Suprapubic skin (tissue), 4 donors: ENCODE results near the gene HMGCS2. TPM values are rescaled to one million over a fixed set of nuclear protein-coding genes. Genes with fewer than 3 reads are reported as not detected.

Experiments
- DNase-seq, 2 donors: peaks; one replicate each; pipeline ENCODE4 v3.0.0-alpha.2; 2019; ENCODE audit warnings: low spot score in 2 of 2
- H3K27ac ChIP-seq: fragments of 200-600 bp; sonication (generic); one replicate; pipeline ENCODE4 v1.5.1; 2019
- H3K27me3 ChIP-seq: fragments of 200-600 bp; sonication (generic); one replicate; pipeline ENCODE4 v1.5.1; 2019
- H3K36me3 ChIP-seq: fragments of 200-600 bp; sonication (generic); one replicate; pipeline ENCODE4 v1.5.1; 2019
- H3K4me1 ChIP-seq: fragments of 200-600 bp; sonication (generic); one replicate; pipeline ENCODE4 v1.5.1; 2019
- H3K4me3 ChIP-seq: fragments of 200-600 bp; sonication (generic); one replicate; pipeline ENCODE4 v1.5.1; 2019; ENCODE audit warnings: mild to moderate bottlenecking
- H3K9me3 ChIP-seq: fragments of 200-600 bp; sonication (generic); one replicate; pipeline ENCODE4 v1.5.1; 2019
- CTCF ChIP-seq, 2 donors: fragments of 200-600 bp in 1 of 2; fragments of 450-650 bp in 1 of 2; sonication (generic) in 1 of 2; IDR thresholded peaks; one replicate each; pipeline ENCODE4 v1.5.1; 2016 to 2019; ENCODE audit warnings: antibody characterized with exemption in 2 of 2, mild to moderate bottlenecking in 1 of 2, moderate library complexity in 1 of 2
- EP300 ChIP-seq: sonication (generic); formaldehyde crosslinking; IDR thresholded peaks from one replicate; pipeline ENCODE4 v1.6.1; 2017; ENCODE audit warnings: antibody characterized with exemption
- POLR2A ChIP-seq, 2 donors: fragments of 450-650 bp; IDR thresholded peaks; one replicate each; pipeline ENCODE4 v1.6.1; 2017; ENCODE audit warnings: antibody characterized with exemption in 2 of 2, mild to moderate bottlenecking in 2 of 2, moderate library complexity in 2 of 2
- POLR2AphosphoS5 ChIP-seq, 3 donors: sonication (generic); formaldehyde crosslinking; IDR thresholded peaks; one replicate each; pipeline ENCODE4 v1.6.1; 2017; ENCODE audit warnings: antibody characterized with exemption in 3 of 3
- WGBS: methylation state at CpG from one replicate; pipeline ENCODE4 v1.1.5; 2018; 5-methylcytosine and 5-hydroxymethylcytosine counted together
- total RNA-seq, 4 donors: library from RNA; depleted of rRNA; stranded (reverse); fragments of >200 nt; gene quantifications; one replicate each; pipeline ENCODE4 v1.1.0, GENCODE V29; 2016

The HMGCS2 gene
- total RNA-seq, 4 donors from 2014 or later, result 20.9 to 389 (median 33.5) TPM

DNA sequence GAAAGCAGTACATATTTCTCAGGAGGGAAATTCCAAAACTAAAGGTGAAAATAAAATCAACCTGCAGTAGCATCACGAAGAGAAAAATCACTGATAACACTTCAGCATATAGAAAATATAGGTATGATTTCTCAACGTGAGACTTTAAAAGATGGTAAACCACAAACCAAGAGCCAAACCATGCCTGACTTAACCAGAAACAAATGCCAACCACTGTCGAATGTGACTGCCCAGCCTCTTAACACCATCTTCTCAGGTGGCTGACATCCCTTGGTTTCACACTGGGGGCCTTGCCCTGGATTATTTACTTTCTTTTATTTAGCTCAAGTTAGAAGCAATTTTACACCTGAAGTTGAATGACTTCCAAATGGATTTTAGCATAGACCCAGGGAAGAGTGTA lies 10.1 kb downstream of the HMGCS2 start:
- Histone ChIP-seq H3K27ac (no peak overlapping the region), H3K36me3 (no peaks in the 10 kb centered on the region), H3K27me3 (no peaks in the 10 kb centered on the region), H3K4me1 (peaks cover 11% of the 10 kb centered on the region), H3K4me3 (no peak overlapping the region), H3K9me3 (no peaks in the 10 kb centered on the region)
- TF ChIP-seq EP300, result no peak
- no peak for TF ChIP-seq POLR2AphosphoS5 (IDR thresholded peaks at IDR 0.05)
- TF ChIP-seq CTCF (IDR thresholded peaks at IDR 0.05), result no peak
- no peak for TF ChIP-seq POLR2A (IDR thresholded peaks at IDR 0.05)
- no peak for DNase-seq
- 54% methylated on average over 3 of the region's 3 CpGs for WGBS

- Histone ChIP-seq H3K4me3 (no peak overlapping the region), H3K36me3 (no peaks in the 10 kb centered on the region), H3K27ac (no peak overlapping the region), H3K4me1 (peaks cover 11% of the 10 kb centered on the region), H3K27me3 (no peaks in the 10 kb centered on the region), H3K9me3 (no peaks in the 10 kb centered on the region)
- DNase-seq, result no peak
- 71% methylated on average over 4 of the region's 4 CpGs for WGBS
- TF ChIP-seq EP300, result no peak
- no peak for TF ChIP-seq POLR2A (IDR thresholded peaks at IDR 0.05)
- no peak for TF ChIP-seq POLR2AphosphoS5 (IDR thresholded peaks at IDR 0.05)
- TF ChIP-seq CTCF (IDR thresholded peaks at IDR 0.05), result no peak
Observed at GRCh38 chr1:119752592-119752991, 16.1 kb downstream of the HMGCS2 start.

DNA sequence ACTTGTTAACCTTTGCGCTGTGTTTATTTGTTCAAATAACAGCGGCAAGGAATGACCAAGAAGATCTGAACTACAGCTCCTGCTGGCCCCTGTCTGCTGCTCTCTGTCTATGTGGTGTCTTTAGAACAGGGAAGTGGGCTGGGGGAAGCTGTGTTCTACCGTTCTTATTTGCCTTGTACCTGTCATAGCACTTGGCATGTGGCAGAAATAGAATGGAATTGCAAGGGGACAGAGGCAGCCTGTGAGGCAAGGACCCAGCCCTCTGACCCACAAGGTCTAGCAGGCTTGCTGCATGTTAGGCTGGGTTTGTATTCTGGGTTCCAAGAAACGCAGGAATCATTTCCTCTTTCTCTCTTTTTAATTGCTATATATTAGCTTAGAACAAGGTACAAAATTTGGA lies 20.7 kb downstream of the HMGCS2 start:
- DNase-seq, result no peak
- Histone ChIP-seq H3K27me3 (no peaks in the 10 kb centered on the region), H3K4me3 (no peak overlapping the region), H3K9me3 (no peaks in the 10 kb centered on the region), H3K4me1 (peaks cover 30% of the 10 kb centered on the region), H3K36me3 (no peaks in the 10 kb centered on the region), H3K27ac (no peak overlapping the region)
- WGBS, result 72% methylated on average over 4 of the region's 4 CpGs
- TF ChIP-seq POLR2A (IDR thresholded peaks at IDR 0.05), result no peak
- no peak for TF ChIP-seq EP300
- TF ChIP-seq POLR2AphosphoS5 (IDR thresholded peaks at IDR 0.05), result no peak
- no peak for TF ChIP-seq CTCF (IDR thresholded peaks at IDR 0.05)

DNA sequence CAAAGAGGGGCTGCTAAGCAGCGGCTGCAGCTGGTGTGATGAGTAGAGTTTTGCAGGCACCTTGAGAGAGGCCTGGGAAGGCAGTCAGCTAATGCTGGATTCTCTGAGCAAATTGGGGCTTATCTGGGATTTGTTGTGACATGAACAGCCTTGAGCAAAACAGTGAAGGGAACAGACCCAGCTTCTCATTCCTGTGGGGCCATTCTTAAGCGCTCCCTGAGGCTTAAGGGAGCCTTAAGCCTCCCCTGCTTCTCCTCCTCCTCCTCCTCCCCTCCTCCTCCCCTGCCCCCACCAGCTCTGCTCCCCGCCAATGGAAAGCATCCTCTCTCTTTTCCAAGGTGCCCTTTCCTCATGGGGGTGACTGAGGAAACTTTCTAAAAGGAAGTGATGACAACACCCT lies 21.3 kb downstream of the HMGCS2 start:
- no peak for TF ChIP-seq POLR2AphosphoS5 (IDR thresholded peaks at IDR 0.05)
- H3K9me3 ChIP-seq, result no peaks in the 10 kb centered on the region
- no peaks in the 10 kb centered on the region for H3K36me3 ChIP-seq
- no peak overlapping the region for H3K4me3 ChIP-seq
- H3K4me1 ChIP-seq, result peaks cover 36% of the 10 kb centered on the region
- no peaks in the 10 kb centered on the region for H3K27me3 ChIP-seq
- DNase-seq, result no peak
- no peak overlapping the region for H3K27ac ChIP-seq
- WGBS, result 46% methylated on average over 3 of the region's 3 CpGs

DNA sequence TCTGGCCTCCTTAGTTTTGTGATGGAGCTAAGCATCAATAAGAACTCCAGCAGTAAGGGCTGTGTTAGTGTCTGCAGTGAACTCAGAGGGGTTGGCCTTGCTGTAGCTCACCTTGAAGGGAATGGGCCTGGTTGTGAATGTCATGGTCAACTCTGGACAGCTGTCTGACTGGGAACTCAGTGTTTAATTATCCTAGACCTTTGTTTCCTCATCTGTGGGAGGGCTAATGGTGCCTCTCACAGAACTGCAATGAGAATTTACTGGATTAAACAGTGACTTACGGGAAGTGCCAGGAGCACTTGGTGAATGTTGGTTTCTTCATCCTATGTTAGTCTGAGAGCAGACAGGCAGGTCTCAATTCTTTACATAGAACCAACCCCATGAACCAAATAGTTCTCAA lies 23.7 kb downstream of the HMGCS2 start:
- H3K36me3 ChIP-seq, result no peaks in the 10 kb centered on the region
- H3K27me3 ChIP-seq, result no peaks in the 10 kb centered on the region
- no peak for TF ChIP-seq POLR2AphosphoS5 (IDR thresholded peaks at IDR 0.05)
- no peak for TF ChIP-seq POLR2A (IDR thresholded peaks at IDR 0.05)
- TF ChIP-seq CTCF (IDR thresholded peaks at IDR 0.05), result no peak
- TF ChIP-seq EP300, result no peak
- WGBS, result 87% methylated on average over 1 of the region's 1 CpG
- H3K27ac ChIP-seq, result no peak overlapping the region
- no peak overlapping the region for H3K4me3 ChIP-seq
- no peak for DNase-seq
- no peaks in the 10 kb centered on the region for H3K9me3 ChIP-seq
- peaks cover 41% of the 10 kb centered on the region for H3K4me1 ChIP-seq

- 92% methylated on average over 1 of the region's 1 CpG for WGBS
Observed at GRCh38 chr1:119744598-119744942, 24.1 kb downstream of the HMGCS2 start.

More at GRCh38 chr1:119744598-119744942, 24.1 kb downstream of the HMGCS2 start:
- Histone ChIP-seq H3K4me3 (no peak overlapping the region), H3K4me1 (peaks cover 41% of the 10 kb centered on the region), H3K36me3 (no peaks in the 10 kb centered on the region), H3K27me3 (no peaks in the 10 kb centered on the region), H3K9me3 (no peaks in the 10 kb centered on the region), H3K27ac (no peak overlapping the region)
- TF ChIP-seq POLR2A (IDR thresholded peaks at IDR 0.05) (no peak), POLR2AphosphoS5 (IDR thresholded peaks at IDR 0.05) (no peak), EP300 (no peak), CTCF (IDR thresholded peaks at IDR 0.05) (no peak)
- DNase-seq, result no peak
